ENCODE results near the gene PTGDS.

GRCh38 chr9:137026828-137027227 lies 49.5 kb downstream of the PTGDS start:
- TF ChIP-seq ZFP3 (CRISPR knock-in tag; IDR thresholded peaks at IDR 0.05) (no peak), ZNF70 (CRISPR knock-in tag; IDR thresholded peaks at IDR 0.05) (no peak), ZC3H10 (CRISPR knock-in tag; IDR thresholded peaks at IDR 0.05) (no peak), BACH2 (CRISPR knock-in tag; IDR thresholded peaks at IDR 0.05; ENCODE audit: borderline replicate concordance) (no peak), PATZ1 (CRISPR knock-in tag; IDR thresholded peaks at IDR 0.05; ENCODE audit: borderline replicate concordance) (no peak), POU6F1 (CRISPR knock-in tag; IDR thresholded peaks at IDR 0.05; ENCODE audit: borderline replicate concordance, low read depth) (no peak), CREB5 (CRISPR knock-in tag; IDR thresholded peaks at IDR 0.05; ENCODE audit: low read depth) (no peak), RARB (CRISPR knock-in tag; IDR thresholded peaks at IDR 0.05) (no peak), TCF4 (CRISPR knock-in tag; IDR thresholded peaks at IDR 0.05; ENCODE audit: borderline replicate concordance) (no peak), SNAI2 (CRISPR knock-in tag; IDR thresholded peaks at IDR 0.05) (no peak), GLIS3 (CRISPR knock-in tag; IDR thresholded peaks at IDR 0.05) (no peak), TSHZ2 (CRISPR knock-in tag; IDR thresholded peaks at IDR 0.05) (no peak)

Measured in SK-N-SH treated with all-trans-retinoic acid at 6 μM for 48 hours (cell line).